Measurements from ENCODE around the gene TRIM17.

DNA sequence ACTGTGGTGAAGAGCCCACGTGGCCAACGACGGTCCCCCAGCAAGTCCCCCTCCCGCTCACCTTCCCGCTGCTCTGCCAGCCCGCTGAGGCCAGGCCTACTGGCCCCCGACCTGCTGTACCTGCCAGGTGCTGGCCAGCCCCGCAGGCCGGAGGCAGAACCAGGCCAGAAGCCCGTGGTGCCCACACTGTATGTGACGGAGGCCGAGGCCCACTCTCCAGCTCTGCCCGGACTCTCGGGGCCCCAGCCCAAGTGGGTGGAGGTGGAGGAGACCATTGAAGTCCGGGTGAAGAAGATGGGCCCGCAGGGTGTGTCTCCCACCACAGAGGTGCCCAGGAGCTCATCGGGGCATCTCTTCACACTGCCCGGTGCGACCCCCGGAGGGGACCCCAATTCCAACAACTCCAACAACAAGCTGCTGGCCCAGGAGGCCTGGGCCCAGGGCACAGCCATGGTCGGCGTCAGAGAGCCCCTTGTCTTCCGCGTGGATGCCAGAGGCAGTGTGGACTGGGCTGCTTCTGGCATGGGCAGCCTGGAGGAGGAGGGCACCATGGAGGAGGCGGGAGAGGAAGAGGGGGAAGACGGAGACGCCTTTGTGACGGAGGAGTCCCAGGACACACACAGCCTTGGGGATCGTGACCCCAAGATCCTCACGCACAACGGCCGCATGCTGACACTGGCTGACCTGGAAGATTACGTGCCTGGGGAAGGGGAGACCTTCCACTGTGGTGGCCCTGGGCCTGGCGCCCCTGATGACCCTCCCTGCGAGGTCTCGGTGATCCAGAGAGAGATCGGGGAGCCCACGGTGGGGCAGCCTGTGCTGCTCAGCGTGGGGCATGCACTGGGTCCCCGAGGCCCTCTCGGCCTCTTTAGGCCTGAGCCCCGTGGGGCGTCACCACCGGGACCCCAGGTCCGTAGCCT, 56.8 kb downstream of the TRIM17 start:
- TF ChIP-seq CTCF (IDR thresholded peaks at IDR 0.05), result no peak
- no peak for TF ChIP-seq POLR2A (IDR thresholded peaks at IDR 0.05)
